GM10248 (cell line): ENCODE measurements around the gene LTB4R.

ENCODE experiments used
- CTCF ChIA-PET: fragments of 300-600 bp; sonication (Branson Sonifier 250); formaldehyde crosslinking; extraction: SDS; loops from one replicate; lab custom pipeline; 2021; ENCODE audit warnings: antibody characterized with exemption; lab: Yijun Ruan, JAX
- POLR2A ChIA-PET: fragments of 350-650 bp; sonication (Branson Sonifier 250); formaldehyde crosslinking; extraction: SDS; loops from one replicate; lab custom pipeline; 2020; ENCODE audit warnings: antibody characterized with exemption; lab: Yijun Ruan, JAX
- DNase-seq: peaks from one replicate; pipeline ENCODE4 v3.0.0; 2012; ENCODE audit errors: extremely low spot score
- TF ChIP-seq, protein P1 (sequence below): IDR thresholded peaks from 2 replicates; pipeline ENCODE4 v1.5.1; 2012; ENCODE audit warnings: mild to moderate bottlenecking, low read depth; ENCODE audit errors: extremely low read depth, missing control alignments, control extremely low read depth

LTB4R gene

GRCh38 chr14:24321212-24321975 lies 10.1 kb downstream of the LTB4R start:
- CTCF ChIA-PET = interaction anchor here (1.0 to 21.9 kb wide), 4 partner anchors 11 to 112 kb away, joined by 3 to 629 read pairs (median 35); partner anchors contain the start of genes ADCY4, CBLN3, CIDEB and KHNYN
- POLR2A ChIA-PET = interaction anchor here (0.7 kb wide), 1 partner anchor 110 kb away, joined by 8 read pairs; no protein-coding TSS in a partner anchor
- TF ChIP-seq, protein P1, sequence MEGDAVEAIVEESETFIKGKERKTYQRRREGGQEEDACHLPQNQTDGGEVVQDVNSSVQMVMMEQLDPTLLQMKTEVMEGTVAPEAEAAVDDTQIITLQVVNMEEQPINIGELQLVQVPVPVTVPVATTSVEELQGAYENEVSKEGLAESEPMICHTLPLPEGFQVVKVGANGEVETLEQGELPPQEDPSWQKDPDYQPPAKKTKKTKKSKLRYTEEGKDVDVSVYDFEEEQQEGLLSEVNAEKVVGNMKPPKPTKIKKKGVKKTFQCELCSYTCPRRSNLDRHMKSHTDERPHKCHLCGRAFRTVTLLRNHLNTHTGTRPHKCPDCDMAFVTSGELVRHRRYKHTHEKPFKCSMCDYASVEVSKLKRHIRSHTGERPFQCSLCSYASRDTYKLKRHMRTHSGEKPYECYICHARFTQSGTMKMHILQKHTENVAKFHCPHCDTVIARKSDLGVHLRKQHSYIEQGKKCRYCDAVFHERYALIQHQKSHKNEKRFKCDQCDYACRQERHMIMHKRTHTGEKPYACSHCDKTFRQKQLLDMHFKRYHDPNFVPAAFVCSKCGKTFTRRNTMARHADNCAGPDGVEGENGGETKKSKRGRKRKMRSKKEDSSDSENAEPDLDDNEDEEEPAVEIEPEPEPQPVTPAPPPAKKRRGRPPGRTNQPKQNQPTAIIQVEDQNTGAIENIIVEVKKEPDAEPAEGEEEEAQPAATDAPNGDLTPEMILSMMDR = no peak
- no peak for DNase-seq

- TF ChIP-seq, protein P1 = no peak
- no peak for DNase-seq
- CTCF ChIA-PET = interaction anchor here (0.7 to 21.9 kb wide), 9 partner anchors 10 to 763 kb away, joined by 3 to 629 read pairs (median 3); partner anchors contain the start of genes ADCY4, CBLN3, CIDEB and KHNYN
- POLR2A ChIA-PET = no interaction called here
These were observed 11.4 kb downstream of the LTB4R start for GRCh38 chr14:24322672-24323071.

GRCh38 chr14:24323341-24323740 lies 12.0 kb downstream of the LTB4R start:
- CTCF ChIA-PET = interaction anchor here (0.9 to 21.9 kb wide), 7 partner anchors 9 to 764 kb away, joined by 3 to 629 read pairs (median 3); partner anchors contain the start of genes ADCY4, CBLN3, CIDEB and KHNYN
- DNase-seq = no peak
- TF ChIP-seq, protein P1 = no peak
- POLR2A ChIA-PET = interaction anchor here (0.5 kb wide), 1 partner anchor 16 kb away, joined by 3 read pairs; the partner anchor contains the start of gene CIDEB

- CTCF ChIA-PET = interaction anchor here (0.8 to 21.9 kb wide), 5 partner anchors 9 to 110 kb away, joined by 3 to 629 read pairs (median 11); partner anchors contain the start of genes ADCY4, CBLN3, CIDEB and KHNYN
- POLR2A ChIA-PET = interaction anchor here (0.5 kb wide), 1 partner anchor 16 kb away, joined by 3 read pairs; the partner anchor contains the start of gene CIDEB
These were observed 12.7 kb downstream of the LTB4R start for GRCh38 chr14:24324024-24324423.

GRCh38 chr14:24325041-24325530 lies 13.8 kb downstream of the LTB4R start:
- TF ChIP-seq, protein P1 = no peak
- ChIA-PET POLR2A (interaction anchor here (0.7 kb wide), 1 partner anchor 112 kb away, joined by 3 read pairs; no protein-coding TSS in a partner anchor), CTCF (interaction anchor here (0.8 to 21.9 kb wide), 9 partner anchors 8 to 109 kb away, joined by 3 to 629 read pairs (median 4); partner anchors contain the start of genes ADCY4, CBLN3, CIDEB and KHNYN)
- DNase-seq = no peak

More at GRCh38 chr14:24324024-24324423, 12.7 kb downstream of the LTB4R start:
- DNase-seq = no peak
- TF ChIP-seq, protein P1 = no peak

DNA sequence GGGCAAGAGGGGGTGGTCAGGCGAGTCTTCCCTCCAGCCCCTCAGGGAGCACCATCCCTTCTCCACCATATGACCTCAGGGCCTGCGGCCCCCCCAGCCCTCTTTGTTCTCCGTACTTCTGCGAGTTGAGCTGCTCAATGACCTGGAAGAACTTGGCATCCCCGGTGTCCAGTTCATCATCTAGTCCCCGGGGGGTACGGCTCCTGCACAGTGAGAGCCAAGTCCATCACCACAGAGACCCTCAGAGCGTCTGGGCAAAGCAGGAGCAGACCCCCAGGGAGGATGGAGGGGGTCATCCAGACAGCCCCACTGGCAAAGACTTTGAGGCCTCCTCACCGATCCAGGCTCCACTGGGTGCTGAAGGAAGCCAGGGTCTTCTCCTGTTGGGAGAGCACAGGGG lies 14.7 kb downstream of the LTB4R start:
- POLR2A ChIA-PET = no interaction called here
- DNase-seq = no peak
- CTCF ChIA-PET = interaction anchor here (1.0 to 21.9 kb wide), 7 partner anchors 7 to 108 kb away, joined by 4 to 629 read pairs (median 7); partner anchors contain the start of genes ADCY4, CBLN3, CIDEB and KHNYN
- TF ChIP-seq, protein P1 = no peak
